ENCODE results near the gene PEX3. TPM values are rescaled to one million over a fixed set of nuclear protein-coding genes. Genes with fewer than 3 reads are reported as not detected.

Gene PEX3, protein sequence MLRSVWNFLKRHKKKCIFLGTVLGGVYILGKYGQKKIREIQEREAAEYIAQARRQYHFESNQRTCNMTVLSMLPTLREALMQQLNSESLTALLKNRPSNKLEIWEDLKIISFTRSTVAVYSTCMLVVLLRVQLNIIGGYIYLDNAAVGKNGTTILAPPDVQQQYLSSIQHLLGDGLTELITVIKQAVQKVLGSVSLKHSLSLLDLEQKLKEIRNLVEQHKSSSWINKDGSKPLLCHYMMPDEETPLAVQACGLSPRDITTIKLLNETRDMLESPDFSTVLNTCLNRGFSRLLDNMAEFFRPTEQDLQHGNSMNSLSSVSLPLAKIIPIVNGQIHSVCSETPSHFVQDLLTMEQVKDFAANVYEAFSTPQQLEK
- polyA plus RNA-seq (2013, experiment 1 of 2) = 24.3 TPM
- 24.9 TPM for polyA plus RNA-seq (2013, experiment 2 of 2)

DNA sequence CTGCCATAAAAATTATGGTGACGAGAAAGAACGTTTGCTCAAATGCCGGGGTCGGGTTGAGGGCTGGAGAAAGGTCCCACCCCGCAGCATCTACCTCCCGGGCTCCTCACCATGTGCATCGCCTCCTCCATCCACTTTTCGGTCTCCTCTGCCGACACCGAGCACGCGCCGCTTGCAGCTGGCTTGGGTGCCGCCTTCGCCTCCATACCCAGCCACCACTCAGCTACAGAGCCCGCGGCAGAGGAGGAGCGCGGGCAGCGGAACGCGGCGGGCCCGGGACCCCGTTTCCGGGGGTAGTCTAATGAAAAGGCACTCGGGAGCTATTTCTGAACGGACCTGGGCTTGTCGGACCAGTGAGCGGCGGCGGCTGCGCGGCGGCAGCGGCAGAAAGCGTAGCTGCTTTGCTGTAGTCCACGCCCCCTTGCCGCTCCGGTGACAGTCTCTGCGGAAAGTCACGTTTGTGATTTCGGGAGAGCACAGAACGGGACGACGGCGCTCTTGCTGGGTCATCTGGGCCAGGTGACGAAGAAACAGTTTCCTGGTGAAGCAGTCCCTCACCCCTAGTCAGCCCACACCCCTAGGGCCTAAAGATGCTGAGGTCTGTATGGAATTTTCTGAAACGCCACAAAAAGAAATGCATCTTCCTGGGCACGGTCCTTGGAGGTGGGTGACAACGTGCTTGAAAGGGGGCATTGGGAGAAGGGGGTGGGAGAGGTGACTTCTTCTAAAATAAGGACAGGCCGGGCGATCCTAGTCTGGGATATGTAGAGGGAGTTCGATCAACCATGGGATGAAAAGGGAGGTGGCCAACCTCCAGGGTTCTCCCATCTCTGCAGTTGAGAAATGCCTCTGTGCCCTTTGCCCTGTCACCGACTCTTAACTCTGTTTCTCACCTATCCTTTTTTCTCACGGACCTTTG is at the start of gene PEX3, which contains the start of gene ADAT2:
Gene PEX3 (plus strand): TSS at position 353 of the 919 bp plus-strand sequence. CDS start 238 bp downstream, at position 591.
Gene ADAT2 (minus strand): TSS at position 243 of the 919 bp plus-strand sequence. CDS start 37 bp downstream, at position 206.
- peak; percentile 97 for DNase-seq
- no peak within 1 kb of the TSS for H2BK5ac ChIP-seq (ENCODE audit: low read length)
- H2BK120ac ChIP-seq (ENCODE audit: low read depth, low read length) = no peak within 1 kb of the TSS
- no peak within 1 kb of the TSS for H2AK5ac ChIP-seq (ENCODE audit: low read length)
- peak within 1 kb of the TSS; percentile 61 for H3K18ac ChIP-seq (ENCODE audit: low read length)
- peak within 1 kb of the TSS; percentile 95 for H3K56ac ChIP-seq (ENCODE audit: low read length)
- peaks cover 3% of the 10 kb centered on the region for H3K79me2 ChIP-seq (ENCODE audit: control insufficient read depth, insufficient read depth, low read length)
- H3K27ac ChIP-seq (ENCODE audit: low read depth, low read length) = no peak within 1 kb of the TSS
- peak within 1 kb of the TSS; percentile 97 for H3K4me3 ChIP-seq (ENCODE audit: low read length)
- peak within 1 kb of the TSS; percentile 98 for H3K4me2 ChIP-seq (ENCODE audit: low read length)
- WGBS (ENCODE audit: extremely low coverage, insufficient coverage, low lambda C conversion rate) = no CpG with 5 or more reads among the region's 56 CpGs
- H4K8ac ChIP-seq (ENCODE audit: low read depth, low read length) = peak within 1 kb of the TSS; percentile 16
- H2BK15ac ChIP-seq (replicated peaks; ENCODE audit: low read depth) = no peak within 1 kb of the TSS
- H3K4me1 ChIP-seq (ENCODE audit: control insufficient read depth, low read depth, low read length) = no peaks in the 10 kb centered on the region
- H3K9ac ChIP-seq (ENCODE audit: low read length) = peak within 1 kb of the TSS; percentile 95
- H3K27me3 ChIP-seq (ENCODE audit: insufficient read depth, low read length, poor library complexity) = no peaks in the 10 kb centered on the region
- no peak within 1 kb of the TSS for H3K4ac ChIP-seq (ENCODE audit: low read depth, low read length)
- H3K36me3 ChIP-seq (ENCODE audit: control insufficient read depth, insufficient read depth, low read length) = no peaks in the 10 kb centered on the region
- H3K79me1 ChIP-seq (ENCODE audit: low read length) = peaks cover 5% of the 10 kb centered on the region
- peak within 1 kb of the TSS; percentile 86 for H4K5ac ChIP-seq (ENCODE audit: low read length)
- H3K23ac ChIP-seq (ENCODE audit: low read length) = no peak within 1 kb of the TSS

DNA sequence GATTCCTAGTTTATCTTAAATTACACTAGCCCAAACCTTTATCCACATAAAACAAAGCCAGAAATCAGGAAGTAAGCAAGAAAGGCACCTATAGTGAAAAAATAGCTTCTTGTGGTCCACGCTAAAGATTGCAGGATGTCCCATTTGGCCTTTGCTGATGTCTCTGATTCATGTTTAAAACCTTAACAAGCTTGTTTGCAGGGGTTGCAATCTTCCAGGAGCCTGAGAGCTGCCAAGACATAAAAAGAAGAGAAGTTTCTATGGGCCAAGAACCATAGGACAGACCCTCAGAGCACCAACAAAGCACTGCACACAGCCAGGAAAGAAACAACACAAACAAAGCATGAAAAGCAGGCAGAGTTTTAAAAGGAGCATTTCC is 49.5 kb upstream of the PEX3 start:
- Histone ChIP-seq H2BK15ac (replicated peaks; ENCODE audit: low read depth) (no peak overlapping the region), H3K4me3 (ENCODE audit: low read length) (no peak overlapping the region), H3K9ac (ENCODE audit: low read length) (no peak overlapping the region), H3K79me2 (ENCODE audit: control insufficient read depth, insufficient read depth, low read length) (no peaks in the 10 kb centered on the region), H3K27me3 (ENCODE audit: insufficient read depth, low read length, poor library complexity) (no peaks in the 10 kb centered on the region), H3K4ac (ENCODE audit: low read depth, low read length) (no peak overlapping the region), H3K23ac (ENCODE audit: low read length) (no peak overlapping the region), H3K27ac (ENCODE audit: low read depth, low read length) (no peak overlapping the region), H3K18ac (ENCODE audit: low read length) (no peak overlapping the region), H2AK5ac (ENCODE audit: low read length) (no peak overlapping the region), H3K36me3 (ENCODE audit: control insufficient read depth, insufficient read depth, low read length) (no peaks in the 10 kb centered on the region), H3K56ac (ENCODE audit: low read length) (no peak overlapping the region), H3K79me1 (ENCODE audit: low read length) (no peaks in the 10 kb centered on the region), H2BK120ac (ENCODE audit: low read depth, low read length) (no peak overlapping the region), H2BK5ac (ENCODE audit: low read length) (no peak overlapping the region), H3K4me1 (ENCODE audit: control insufficient read depth, low read depth, low read length) (peaks cover 10% of the 10 kb centered on the region), H4K8ac (ENCODE audit: low read depth, low read length) (no peak overlapping the region), H3K4me2 (ENCODE audit: low read length) (no peak overlapping the region), H4K5ac (ENCODE audit: low read length) (no peak overlapping the region)
- DNase-seq = no peak
- no CpG with 5 or more reads among the region's 1 CpG for WGBS (ENCODE audit: extremely low coverage, insufficient coverage, low lambda C conversion rate)

DNA sequence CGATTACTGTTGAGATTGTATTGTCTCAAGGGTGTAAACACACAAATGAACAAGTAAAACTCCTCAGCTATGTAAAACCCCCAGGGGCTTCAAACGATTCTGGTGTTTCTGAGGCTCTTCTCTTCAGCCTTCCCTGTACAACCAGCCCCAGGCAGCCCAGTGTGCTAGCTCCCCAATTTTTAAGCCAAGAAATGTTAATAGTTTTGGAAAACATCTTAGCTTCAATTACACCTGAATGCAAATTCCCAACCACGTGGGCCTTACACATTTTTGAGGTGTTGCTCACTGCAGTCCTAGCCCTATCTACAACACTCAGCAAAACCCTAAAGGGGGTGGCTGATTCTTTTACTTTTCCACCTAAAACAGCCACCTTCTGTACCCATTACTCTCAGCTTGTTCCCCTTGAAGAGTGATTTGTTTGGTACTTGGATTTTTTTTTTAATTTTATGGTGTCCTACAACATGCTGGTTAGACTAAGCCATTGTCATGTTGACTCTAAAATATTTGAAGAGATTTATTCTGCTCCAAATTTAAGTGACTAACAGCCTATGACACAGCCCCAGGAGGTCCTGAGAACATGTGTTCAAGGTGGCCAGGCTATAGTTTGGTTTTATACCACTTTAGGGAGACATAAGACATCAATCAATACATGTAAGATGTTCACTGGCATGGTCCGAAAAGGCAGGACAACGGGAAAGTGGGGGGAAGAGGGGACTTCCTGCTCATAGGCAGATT is 48.8 kb upstream of the PEX3 start:
- Histone ChIP-seq H2AK5ac (ENCODE audit: low read length) (no peak overlapping the region), H2BK120ac (ENCODE audit: low read depth, low read length) (no peak overlapping the region), H3K4ac (ENCODE audit: low read depth, low read length) (no peak overlapping the region), H3K9ac (ENCODE audit: low read length) (no peak overlapping the region), H4K8ac (ENCODE audit: low read depth, low read length) (no peak overlapping the region), H3K4me3 (ENCODE audit: low read length) (no peak overlapping the region), H3K79me2 (ENCODE audit: control insufficient read depth, insufficient read depth, low read length) (no peaks in the 10 kb centered on the region), H2BK15ac (replicated peaks; ENCODE audit: low read depth) (no peak overlapping the region), H3K27me3 (ENCODE audit: insufficient read depth, low read length, poor library complexity) (no peaks in the 10 kb centered on the region), H3K23ac (ENCODE audit: low read length) (no peak overlapping the region), H3K27ac (ENCODE audit: low read depth, low read length) (no peak overlapping the region), H3K36me3 (ENCODE audit: control insufficient read depth, insufficient read depth, low read length) (no peaks in the 10 kb centered on the region), H3K56ac (ENCODE audit: low read length) (no peak overlapping the region), H3K4me2 (ENCODE audit: low read length) (no peak overlapping the region), H3K79me1 (ENCODE audit: low read length) (no peaks in the 10 kb centered on the region), H4K5ac (ENCODE audit: low read length) (no peak overlapping the region), H2BK5ac (ENCODE audit: low read length) (no peak overlapping the region), H3K18ac (ENCODE audit: low read length) (no peak overlapping the region), H3K4me1 (ENCODE audit: control insufficient read depth, low read depth, low read length) (peaks cover 10% of the 10 kb centered on the region)
- peak; percentile 48 for DNase-seq
- WGBS (ENCODE audit: extremely low coverage, insufficient coverage, low lambda C conversion rate) = no CpG with 5 or more reads among the region's 5 CpGs

DNA sequence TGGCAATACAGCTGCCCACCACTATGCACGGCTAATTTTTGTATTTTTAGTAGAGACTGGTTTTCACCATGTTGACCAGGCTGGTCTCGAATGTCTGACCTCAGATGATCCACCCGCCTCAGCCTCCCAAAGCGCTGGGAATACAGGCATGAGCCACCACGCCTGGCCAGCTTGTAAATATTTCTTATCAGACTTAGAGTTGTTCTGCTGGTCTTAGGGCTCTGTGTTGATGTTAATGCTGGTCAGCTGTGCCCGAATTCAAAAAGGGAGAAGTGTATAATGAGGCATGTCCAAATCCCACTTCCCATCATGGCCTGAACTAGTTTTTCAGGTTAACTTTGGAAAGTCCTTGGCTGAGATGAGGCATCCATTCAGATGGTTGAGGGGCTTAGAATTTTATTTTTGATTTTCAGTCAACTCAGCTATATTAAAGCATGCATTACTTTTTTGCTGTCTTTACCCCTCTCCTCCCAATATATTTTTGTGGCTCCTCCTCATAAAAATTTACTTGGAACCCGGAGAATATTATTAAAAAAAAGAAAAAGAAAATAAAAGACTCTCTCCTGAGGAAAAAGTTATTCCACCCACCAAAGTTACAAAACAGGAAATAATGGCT is 47.8 kb upstream of the PEX3 start:
- H3K56ac ChIP-seq (ENCODE audit: low read length) = no peak overlapping the region
- H2BK5ac ChIP-seq (ENCODE audit: low read length) = no peak overlapping the region
- H4K5ac ChIP-seq (ENCODE audit: low read length) = no peak overlapping the region
- H3K4me3 ChIP-seq (ENCODE audit: low read length) = no peak overlapping the region
- no peaks in the 10 kb centered on the region for H3K79me2 ChIP-seq (ENCODE audit: control insufficient read depth, insufficient read depth, low read length)
- DNase-seq = no peak
- no peak overlapping the region for H3K9ac ChIP-seq (ENCODE audit: low read length)
- peaks cover 5% of the 10 kb centered on the region for H3K4me1 ChIP-seq (ENCODE audit: control insufficient read depth, low read depth, low read length)
- H2AK5ac ChIP-seq (ENCODE audit: low read length) = no peak overlapping the region
- no peaks in the 10 kb centered on the region for H3K27me3 ChIP-seq (ENCODE audit: insufficient read depth, low read length, poor library complexity)
- H3K18ac ChIP-seq (ENCODE audit: low read length) = no peak overlapping the region
- no peak overlapping the region for H3K4me2 ChIP-seq (ENCODE audit: low read length)
- no CpG with 5 or more reads among the region's 7 CpGs for WGBS (ENCODE audit: extremely low coverage, insufficient coverage, low lambda C conversion rate)
- no peaks in the 10 kb centered on the region for H3K36me3 ChIP-seq (ENCODE audit: control insufficient read depth, insufficient read depth, low read length)
- no peak overlapping the region for H3K23ac ChIP-seq (ENCODE audit: low read length)
- H3K4ac ChIP-seq (ENCODE audit: low read depth, low read length) = no peak overlapping the region
- no peaks in the 10 kb centered on the region for H3K79me1 ChIP-seq (ENCODE audit: low read length)
- no peak overlapping the region for H2BK15ac ChIP-seq (replicated peaks; ENCODE audit: low read depth)
- no peak overlapping the region for H4K8ac ChIP-seq (ENCODE audit: low read depth, low read length)
- H3K27ac ChIP-seq (ENCODE audit: low read depth, low read length) = no peak overlapping the region
- no peak overlapping the region for H2BK120ac ChIP-seq (ENCODE audit: low read depth, low read length)

DNA sequence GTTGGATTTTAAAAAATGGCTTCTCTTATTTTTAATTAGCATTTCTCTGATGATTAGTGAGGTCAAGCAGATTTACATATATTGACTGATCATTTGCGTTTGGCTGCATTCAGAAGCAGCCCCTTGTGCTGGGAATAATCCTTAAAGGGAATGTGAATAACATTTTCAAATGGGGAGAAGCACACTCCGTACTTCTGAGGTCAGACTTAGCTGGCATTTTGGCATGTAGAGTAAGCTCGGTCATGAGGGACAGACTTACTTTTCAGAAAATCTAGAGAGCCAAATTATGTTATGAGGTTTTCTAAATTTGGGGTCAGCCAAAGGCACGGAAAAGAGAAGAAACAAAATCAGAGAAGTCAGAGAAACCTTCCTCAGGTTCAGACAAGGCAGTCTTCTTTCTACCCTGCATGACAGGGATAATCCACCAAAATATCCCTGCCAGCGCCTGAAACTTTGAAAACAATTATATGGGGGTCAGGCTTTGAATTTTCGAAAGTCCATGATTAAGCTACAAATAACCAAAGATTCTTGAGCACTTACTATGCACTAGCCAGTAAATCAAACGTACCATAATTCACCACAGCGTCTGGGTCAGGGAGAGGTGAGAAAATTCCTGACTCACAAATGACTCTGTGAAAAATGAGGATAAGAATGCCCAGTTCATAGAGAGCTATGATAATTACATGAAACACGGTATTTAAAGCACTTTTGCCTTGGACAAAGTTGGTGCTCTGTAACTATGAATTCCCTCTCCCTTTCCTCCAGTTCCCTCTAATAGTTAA is 45.0 kb upstream of the PEX3 start:
- no peak for DNase-seq
- Histone ChIP-seq H3K23ac (ENCODE audit: low read length) (no peak overlapping the region), H3K27ac (ENCODE audit: low read depth, low read length) (no peak overlapping the region), H3K4me1 (ENCODE audit: control insufficient read depth, low read depth, low read length) (peaks cover 4% of the 10 kb centered on the region), H3K36me3 (ENCODE audit: control insufficient read depth, insufficient read depth, low read length) (no peaks in the 10 kb centered on the region), H3K4me2 (ENCODE audit: low read length) (no peak overlapping the region), H3K4ac (ENCODE audit: low read depth, low read length) (no peak overlapping the region), H3K79me2 (ENCODE audit: control insufficient read depth, insufficient read depth, low read length) (no peaks in the 10 kb centered on the region), H2BK15ac (replicated peaks; ENCODE audit: low read depth) (no peak overlapping the region), H3K4me3 (ENCODE audit: low read length) (no peak overlapping the region), H3K18ac (ENCODE audit: low read length) (no peak overlapping the region), H3K79me1 (ENCODE audit: low read length) (no peaks in the 10 kb centered on the region), H3K27me3 (ENCODE audit: insufficient read depth, low read length, poor library complexity) (no peaks in the 10 kb centered on the region), H3K56ac (ENCODE audit: low read length) (no peak overlapping the region), H2BK5ac (ENCODE audit: low read length) (no peak overlapping the region), H3K9ac (ENCODE audit: low read length) (no peak overlapping the region), H2AK5ac (ENCODE audit: low read length) (no peak overlapping the region), H2BK120ac (ENCODE audit: low read depth, low read length) (no peak overlapping the region), H4K5ac (ENCODE audit: low read length) (no peak overlapping the region), H4K8ac (ENCODE audit: low read depth, low read length) (no peak overlapping the region)
- WGBS (ENCODE audit: extremely low coverage, insufficient coverage, low lambda C conversion rate) = no CpG with 5 or more reads among the region's 9 CpGs

Data from mesendoderm (in vitro differentiated cells).